ENCODE data around the gene MYO15B. TPM values are rescaled to one million over a fixed set of nuclear protein-coding genes. Genes with fewer than 3 reads are reported as not detected.

Gene MYO15B
- total RNA-seq, 1 experiment from 2014 or later, result 30.3 TPM

DNA sequence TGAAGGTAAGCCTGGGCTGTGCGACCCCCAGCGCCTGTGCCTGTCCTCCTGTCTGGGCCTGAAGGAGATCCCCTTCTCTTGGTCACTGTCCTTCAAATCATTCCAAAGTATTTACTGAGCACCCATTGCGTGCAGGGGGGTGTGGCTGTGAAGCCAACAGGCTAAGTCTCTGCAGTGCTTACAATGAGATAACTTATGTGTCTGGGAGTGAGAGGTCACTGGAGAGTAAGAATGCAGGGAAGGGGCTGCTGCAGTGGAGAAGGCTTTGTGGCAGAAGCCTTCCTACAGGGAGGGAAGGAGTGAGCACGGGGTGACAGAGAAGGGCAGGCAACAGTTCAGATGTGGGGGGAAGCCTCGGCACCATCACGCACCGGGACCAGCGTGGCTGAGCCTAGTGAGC is 34.5 kb downstream of the MYO15B start:
- no peak overlapping the region for H2AFZ ChIP-seq (ENCODE audit: low read depth, low read length, poor library complexity, severe bottlenecking)
- DNase-seq (ENCODE audit: low read depth, low spot score), result no peak
- no peaks in the 10 kb centered on the region for H3K27me3 ChIP-seq (ENCODE audit: insufficient read depth, low read length)
- no TSS peak for BruUV-seq (replicated peaks)
- no peak overlapping the region for H3K4me3 ChIP-seq (replicated peaks in 1 of 2; ENCODE audit: low read depth in 1 of 2, low read length in 2 of 2)
- H3K27ac ChIP-seq (ENCODE audit: low read depth, low read length), result no peak overlapping the region
- no peak overlapping the region for H3K9ac ChIP-seq (ENCODE audit: low read length)
- no peak overlapping the region for H3K4me2 ChIP-seq (ENCODE audit: low read length)
- no peaks in the 10 kb centered on the region for H4K20me1 ChIP-seq (ENCODE audit: insufficient read depth)
- CTCF ChIA-PET, result interaction anchor here (1.4 to 6.9 kb wide), 4 partner anchors 7 to 126 kb away, joined by 7 to 63 read pairs (median 10); partner anchors contain the start of gene SMIM5
- intact Hi-C loops (cut with micrococcal nuclease), result no loop called here
- H3K36me3 ChIP-seq (ENCODE audit: control insufficient read depth in 1 of 2, insufficient read depth in 2 of 2, low read length in 2 of 2), result no peaks in the 10 kb centered on the region
- peaks cover 0 to 5% of the 10 kb centered on the region in 2 experiments; a peak in 1 of 4 replicates for H3K4me1 ChIP-seq (ENCODE audit: control insufficient read depth in 1 of 2, insufficient read depth in 2 of 2, low read length in 2 of 2)
- no peaks in the 10 kb centered on the region for H3K9me3 ChIP-seq (ENCODE audit: control insufficient read depth in 1 of 2, insufficient read depth in 1 of 2, low read depth in 1 of 2, low read length in 2 of 2)
- no peaks in the 10 kb centered on the region for H3K9me2 ChIP-seq (ENCODE audit: insufficient read depth)
- TF ChIP-seq MAX (IDR thresholded peaks at IDR 0.05) (no peak), CTCF (IDR thresholded peaks at IDR 0.05 in 2 of 3, conservative IDR thresholded peaks at IDR 0.05 in 1 of 3; ENCODE audit: borderline replicate concordance in 1 of 3, insufficient read depth in 1 of 3, low read depth in 2 of 3, low read length in 2 of 3) (no peak), ZBTB33 (IDR thresholded peaks at IDR 0.05; ENCODE audit: extremely low read depth, insufficient replicate concordance, low read length) (no peak), FOSL1 (IDR thresholded peaks at IDR 0.05; ENCODE audit: low read depth) (no peak), JUND (IDR thresholded peaks at IDR 0.05) (no peak), SRF (IDR thresholded peaks at IDR 0.05; ENCODE audit: low read depth) (no peak), SP1 (IDR thresholded peaks at IDR 0.05; ENCODE audit: low read depth) (no peak), POLR2A (IDR thresholded peaks at IDR 0.05; ENCODE audit: borderline replicate concordance, extremely low read depth, insufficient read depth, insufficient read length) (no peak), EZH2phosphoT487 (IDR thresholded peaks at IDR 0.05; ENCODE audit: borderline replicate concordance) (no peak), EGR1 (IDR thresholded peaks at IDR 0.05; ENCODE audit: low read depth) (no peak)
- H3K79me2 ChIP-seq (ENCODE audit: insufficient read depth, low read length), result no peaks in the 10 kb centered on the region
- RAD21 ChIA-PET (ENCODE audit: low non-redundant PET in 1 of 2, low total read pairs in 2 of 2, uncharacterized antibody in 2 of 2, unreplicated experiment in 2 of 2), result no interaction called here
- POLR2A ChIA-PET, result no interaction called here
- no peak for ATAC-seq

Measured in HCT116 (cell line).